Mesenchymal stem cell (in vitro differentiated cells and primary cell): ENCODE data around the gene HHIPL2.

Experiments
- DNase-seq: peaks from one replicate; pipeline ENCODE4 v3.0.0-alpha.2; 2013
- H2AFZ ChIP-seq: one replicate; pipeline ENCODE4 v1.6.1; 2013; ENCODE audit warnings: low read depth, mild to moderate bottlenecking, control low read depth, inconsistent platforms, low read length, moderate library complexity
- H2AK5ac ChIP-seq: 2 replicates; pipeline ENCODE4 v1.6.1; 2013; ENCODE audit warnings: low read length, moderate library complexity, mild to moderate bottlenecking, inconsistent platforms; ENCODE audit not compliant: severe bottlenecking
- H2BK120ac ChIP-seq: one replicate; pipeline ENCODE4 v1.6.1; 2013; ENCODE audit warnings: low read depth, mild to moderate bottlenecking, inconsistent platforms, low read length, moderate library complexity
- H2BK12ac ChIP-seq, 2 experiments: one replicate each; pipeline ENCODE4 v1.6.1; 2013; ENCODE audit warnings: inconsistent platforms in 2 of 2, low read length in 2 of 2, mild to moderate bottlenecking in 2 of 2, moderate library complexity in 2 of 2, control low read depth in 1 of 2
- H2BK15ac ChIP-seq: one replicate; pipeline ENCODE4 v1.6.1; 2013; ENCODE audit warnings: mild to moderate bottlenecking, low read depth, inconsistent platforms; ENCODE audit not compliant: poor library complexity, severe bottlenecking
- H2BK5ac ChIP-seq: 2 replicates; pipeline ENCODE4 v1.6.1; 2013; ENCODE audit warnings: low read depth, mild to moderate bottlenecking, low read length, control low read depth, inconsistent platforms; ENCODE audit not compliant: poor library complexity, severe bottlenecking
- H3K14ac ChIP-seq, 2 experiments: one replicate each; pipeline ENCODE4 v1.6.1; 2013; ENCODE audit warnings: inconsistent platforms in 2 of 2, low read length in 2 of 2, control low read depth in 1 of 2, mild to moderate bottlenecking in 1 of 2, moderate library complexity in 1 of 2
- H3K18ac ChIP-seq, 2 experiments: one replicate each; pipeline ENCODE4 v1.6.1; 2013; ENCODE audit warnings: inconsistent platforms in 2 of 2, low read length in 2 of 2, control low read depth in 1 of 2, low read depth in 1 of 2, mild to moderate bottlenecking in 1 of 2
- H3K23ac ChIP-seq, 2 experiments: one replicate each; pipeline ENCODE4 v1.6.1; 2013; ENCODE audit warnings: inconsistent platforms in 2 of 2, low read length in 2 of 2, mild to moderate bottlenecking in 2 of 2, moderate library complexity in 2 of 2, control low read depth in 1 of 2
- H3K27ac ChIP-seq: 2 replicates; pipeline ENCODE4 v1.5.1; 2013; ENCODE audit warnings: mild to moderate bottlenecking, moderate library complexity, low read length, control low read depth, inconsistent platforms; ENCODE audit not compliant: poor library complexity, severe bottlenecking
- H3K27me3 ChIP-seq, 2 experiments: 2 replicates each; pipeline versions ENCODE4 v1.6.1 to v1.7.0; 2013; ENCODE audit warnings: low read length in 2 of 2, mild to moderate bottlenecking in 2 of 2, moderate library complexity in 2 of 2, control low read depth in 1 of 2, inconsistent platforms in 1 of 2; ENCODE audit not compliant: control insufficient read depth in 1 of 2, insufficient read depth in 1 of 2
- H3K36me3 ChIP-seq, 2 experiments: 2 replicates each; pipeline versions ENCODE4 v1.6.1 to v1.7.0; 2013; ENCODE audit warnings: low read length in 2 of 2, control low read depth in 1 of 2, inconsistent platforms in 1 of 2, low read depth in 1 of 2, mild to moderate bottlenecking in 1 of 2; ENCODE audit not compliant: insufficient read depth in 2 of 2, control insufficient read depth in 1 of 2
- H3K4ac ChIP-seq, 2 experiments: one replicate each; pipeline ENCODE4 v1.6.1; 2013; ENCODE audit warnings: inconsistent platforms in 2 of 2, low read length in 2 of 2, mild to moderate bottlenecking in 2 of 2, moderate library complexity in 2 of 2, control low read depth in 1 of 2, low read depth in 1 of 2
- H3K4me1 ChIP-seq: 2 replicates; pipeline ENCODE4 v1.6.1; 2013; ENCODE audit warnings: low read depth, low read length, control low read depth; ENCODE audit not compliant: control insufficient read depth, insufficient read depth
- H3K4me2 ChIP-seq: 2 replicates; pipeline ENCODE4 v1.6.1; 2013; ENCODE audit warnings: low read length, mild to moderate bottlenecking, inconsistent platforms; ENCODE audit not compliant: poor library complexity, severe bottlenecking
- H3K4me3 ChIP-seq, 2 experiments: 2 replicates each; pipeline versions ENCODE4 v1.5.1 to v1.7.0; 2013; ENCODE audit warnings: low read length in 2 of 2, mild to moderate bottlenecking in 2 of 2, control low read depth in 1 of 2, low read depth in 1 of 2; ENCODE audit not compliant: insufficient read depth in 1 of 2
- H3K79me1 ChIP-seq: replicated peaks from 2 replicates; pipeline ENCODE4 v1.6.1; 2013; ENCODE audit warnings: mild to moderate bottlenecking, control low read depth, low read length, inconsistent platforms; ENCODE audit not compliant: poor library complexity, severe bottlenecking
- H3K9ac ChIP-seq: 2 replicates; pipeline ENCODE4 v1.7.0; 2013; ENCODE audit warnings: mild to moderate bottlenecking, low read length, moderate library complexity
- H3K9me3 ChIP-seq: 2 replicates; pipeline ENCODE4 v1.7.0; 2013; ENCODE audit warnings: mild to moderate bottlenecking, low read length; ENCODE audit not compliant: control insufficient read depth
- H4K8ac ChIP-seq: one replicate; pipeline ENCODE4 v1.6.1; 2013; ENCODE audit warnings: inconsistent platforms, mild to moderate bottlenecking, low read length, moderate library complexity
- H4K91ac ChIP-seq: one replicate; pipeline ENCODE4 v1.6.1; 2013; ENCODE audit warnings: mild to moderate bottlenecking, low read length, inconsistent platforms
- WGBS: methylation state at CpG from one replicate; pipeline ENCODE4 v1.1.7; 2013; ENCODE audit warnings: mixed read lengths; 5-methylcytosine and 5-hydroxymethylcytosine counted together

HHIPL2 gene

GRCh38 chr1:222543817-222544216, 4.1 kb downstream of the HHIPL2 start:
- Histone ChIP-seq H4K91ac (no peak overlapping the region), H2AFZ (no peak overlapping the region), H3K18ac (no peak overlapping the region), H2AK5ac (no peak overlapping the region), H3K27me3 (no peaks in the 10 kb centered on the region), H3K36me3 (no peaks in the 10 kb centered on the region), H3K9ac (no peak overlapping the region), H3K14ac (no peak overlapping the region), H3K23ac (no peak overlapping the region), H2BK5ac (no peak overlapping the region), H3K4me2 (no peak overlapping the region), H2BK120ac (no peak overlapping the region), H2BK15ac (no peak overlapping the region), H3K4me3 (no peak overlapping the region), H3K4me1 (peaks cover 10% of the 10 kb centered on the region), H3K4ac (no peak overlapping the region), H3K79me1 (no peaks in the 10 kb centered on the region), H2BK12ac (no peak overlapping the region), H4K8ac (no peak overlapping the region), H3K27ac (no peak overlapping the region), H3K9me3 (no peaks in the 10 kb centered on the region)
- DNase-seq, result no peak
- WGBS, result 98% methylated on average over 21 of the region's 21 CpGs

DNA sequence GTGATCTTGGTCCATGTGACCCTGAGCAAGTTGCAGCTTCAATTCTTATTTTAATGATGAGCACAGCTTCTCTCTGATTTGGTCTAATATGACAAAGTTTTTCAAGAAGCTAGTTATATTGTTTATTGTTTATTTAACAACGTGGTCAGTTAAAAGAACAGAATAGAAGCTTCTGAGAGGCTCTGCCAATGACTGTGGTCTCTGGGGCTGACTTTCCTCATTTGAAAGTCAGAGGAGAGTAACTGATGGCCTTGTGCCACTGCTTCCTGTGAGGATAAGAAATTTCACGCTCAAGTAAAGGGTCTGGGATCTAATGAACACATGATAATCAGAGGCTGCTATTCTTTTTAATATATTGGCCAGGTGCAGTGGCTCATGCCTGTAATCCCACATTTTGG, 7.3 kb downstream of the HHIPL2 start:
- WGBS, result 55% methylated on average over 2 of the region's 2 CpGs
- Histone ChIP-seq H3K14ac (no peak overlapping the region), H2AK5ac (no peak overlapping the region), H2BK120ac (no peak overlapping the region), H4K91ac (no peak overlapping the region), H3K4me3 (no peak overlapping the region), H3K4me2 (no peak overlapping the region), H3K9ac (no peak overlapping the region), H3K9me3 (no peaks in the 10 kb centered on the region), H3K23ac (no peak overlapping the region), H3K4ac (no peak overlapping the region), H4K8ac (no peak overlapping the region), H2BK5ac (no peak overlapping the region), H2BK15ac (no peak overlapping the region), H3K27me3 (no peaks in the 10 kb centered on the region), H2AFZ (no peak overlapping the region), H3K4me1 (no peaks in the 10 kb centered on the region), H3K27ac (no peak overlapping the region), H3K18ac (no peak overlapping the region), H3K36me3 (no peaks in the 10 kb centered on the region), H2BK12ac (no peak overlapping the region), H3K79me1 (no peaks in the 10 kb centered on the region)
- no peak for DNase-seq

DNA sequence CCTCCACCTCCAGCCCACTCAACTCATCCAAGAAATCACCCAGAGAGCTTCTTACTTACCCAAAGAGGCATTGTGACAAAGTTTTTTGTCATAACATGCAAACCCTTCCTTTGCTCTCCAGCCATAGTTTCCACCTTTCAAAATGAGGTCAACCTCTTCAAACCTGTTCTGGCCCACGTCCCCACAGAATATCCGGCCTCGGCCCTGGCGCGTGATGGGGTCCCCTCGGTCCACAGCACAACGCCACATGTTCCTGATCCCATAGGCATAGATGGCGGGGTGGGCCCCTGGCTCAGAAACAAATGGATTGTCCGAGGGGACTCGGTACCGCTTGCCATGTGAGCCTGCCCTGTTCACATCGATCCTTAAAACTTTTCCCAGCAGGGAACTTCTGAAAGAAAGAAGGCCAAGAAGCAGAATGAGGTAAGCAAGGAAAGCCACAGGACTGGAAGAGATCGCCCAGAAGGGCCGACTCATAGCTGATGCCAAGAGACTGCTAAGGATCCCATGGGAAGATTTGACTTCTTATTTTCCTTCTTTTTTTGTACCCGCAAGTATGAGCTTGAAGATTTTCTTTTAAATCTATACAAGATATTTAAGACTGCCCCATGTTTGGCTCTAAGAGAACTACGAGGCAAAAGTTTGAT, 7.8 kb downstream of the HHIPL2 start:
- WGBS, result 71% methylated on average over 15 of the region's 16 CpGs
- Histone ChIP-seq H2AK5ac (no peak overlapping the region), H3K4ac (no peak overlapping the region)

GRCh38 chr1:222535455-222535854, 12.4 kb downstream of the HHIPL2 start:
- DNase-seq, result no peak
- Histone ChIP-seq H2AFZ (no peak overlapping the region), H2AK5ac (no peak overlapping the region), H3K4me1 (no peaks in the 10 kb centered on the region), H2BK15ac (peak overlapping the region; percentile 12), H4K91ac (no peak overlapping the region), H3K9me3 (no peaks in the 10 kb centered on the region), H3K27me3 (no peaks in the 10 kb centered on the region), H3K9ac (no peak overlapping the region), H4K8ac (no peak overlapping the region), H2BK12ac (no peak overlapping the region), H3K14ac (no peak overlapping the region), H3K4me3 (no peak overlapping the region), H3K4me2 (no peak overlapping the region), H3K4ac (no peak overlapping the region), H2BK5ac (no peak overlapping the region), H2BK120ac (no peak overlapping the region), H3K27ac (no peak overlapping the region), H3K36me3 (no peaks in the 10 kb centered on the region), H3K23ac (no peak overlapping the region), H3K79me1 (no peaks in the 10 kb centered on the region), H3K18ac (no peak overlapping the region)
- 88% methylated on average over 5 of the region's 5 CpGs for WGBS

More for the DNA sequence above, 7.8 kb downstream of the HHIPL2 start:
- H3K27me3 ChIP-seq, result no peaks in the 10 kb centered on the region
- no peak overlapping the region for H3K9ac ChIP-seq
- no peak overlapping the region for H3K23ac ChIP-seq
- H2BK120ac ChIP-seq, result no peak overlapping the region
- H2AFZ ChIP-seq, result no peak overlapping the region
- no peak for DNase-seq
- no peak overlapping the region for H3K4me2 ChIP-seq
- no peak overlapping the region for H3K18ac ChIP-seq
- H3K27ac ChIP-seq, result no peak overlapping the region
- H4K8ac ChIP-seq, result no peak overlapping the region
- no peak overlapping the region for H4K91ac ChIP-seq
- H2BK5ac ChIP-seq, result no peak overlapping the region
- H3K36me3 ChIP-seq, result no peaks in the 10 kb centered on the region
- no peak overlapping the region for H3K4me3 ChIP-seq
- H3K79me1 ChIP-seq, result no peaks in the 10 kb centered on the region
- no peaks in the 10 kb centered on the region for H3K9me3 ChIP-seq
- H2BK15ac ChIP-seq, result no peak overlapping the region
- no peak overlapping the region for H2BK12ac ChIP-seq
- H3K4me1 ChIP-seq, result no peaks in the 10 kb centered on the region
- H3K14ac ChIP-seq, result no peak overlapping the region
